ACHN (cell line): ENCODE results near the gene TNP2.

Experiments used
- DNase-seq: peaks from one replicate; pipeline ENCODE4 v3.0.0-alpha.2; 2015
- in situ Hi-C: cut with HindIII; loops from 2 replicates; pipeline ENCODE4 v1.10.0; 2017; ENCODE audit warnings: low sequenced_read_pairs, low pct_ligation_motif_present, low pct_unique_long_range_greater_than_20kb

The TNP2 gene

GRCh38 chr16:11280616-11281522, 11.7 kb upstream of the TNP2 start, which contains the start of gene PRM1:
Gene PRM1 (minus strand): TSS chr16:11281330. CDS start chr16:11281238, 92 bp downstream.
- no peak for DNase-seq
- in situ Hi-C loops, result no loop called here

- in situ Hi-C loops, result no loop called here
- no peak for DNase-seq
These were observed 9.8 kb upstream of the TNP2 start for GRCh38 chr16:11278681-11279628.

- no peak for DNase-seq
- in situ Hi-C loops, result no loop called here
These were observed 8.6 kb upstream of the TNP2 start for GRCh38 chr16:11277607-11278337.

DNA sequence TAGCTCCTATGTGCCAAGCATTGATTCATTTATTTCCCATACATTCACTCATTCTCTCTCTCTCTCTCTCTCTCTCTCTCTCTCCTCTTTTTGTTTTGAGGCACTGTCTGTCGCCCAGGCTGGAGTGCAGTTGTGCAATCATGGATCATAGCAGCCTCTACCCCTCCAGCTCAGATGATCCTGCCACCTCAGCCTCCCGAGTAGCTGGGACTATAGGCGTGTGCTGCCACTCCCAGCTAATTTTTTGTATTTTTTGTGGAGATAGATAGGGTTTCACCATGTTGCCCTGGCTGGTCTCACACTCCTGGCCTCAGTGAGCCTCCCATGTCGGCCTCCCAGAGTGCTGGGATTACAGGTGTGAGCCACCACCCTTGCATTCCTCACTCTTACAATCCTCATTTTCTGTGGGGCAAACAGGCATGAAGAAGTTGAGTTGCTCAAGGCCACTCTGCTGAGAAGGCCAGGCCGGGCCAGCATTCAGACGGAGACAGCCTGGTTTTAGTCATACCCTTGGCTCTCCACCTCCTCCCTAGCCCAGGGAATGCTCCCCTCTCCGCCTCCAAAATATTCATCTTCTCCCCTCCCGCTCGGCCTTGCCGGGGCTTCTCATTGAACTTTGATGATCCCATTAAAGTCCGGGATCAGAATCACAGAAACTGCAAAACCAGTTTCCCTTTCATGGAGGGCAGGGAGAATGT, 7.9 kb upstream of the TNP2 start:
- no peak for DNase-seq
- in situ Hi-C loops, result no loop called here

- no peak for DNase-seq
- in situ Hi-C loops, result no loop called here
These were observed 7.2 kb upstream of the TNP2 start, which contains the start of gene PRM2 for GRCh38 chr16:11276143-11276895. Gene PRM2 (minus strand): TSS chr16:11276480. CDS start chr16:11276370, 110 bp downstream.

DNA sequence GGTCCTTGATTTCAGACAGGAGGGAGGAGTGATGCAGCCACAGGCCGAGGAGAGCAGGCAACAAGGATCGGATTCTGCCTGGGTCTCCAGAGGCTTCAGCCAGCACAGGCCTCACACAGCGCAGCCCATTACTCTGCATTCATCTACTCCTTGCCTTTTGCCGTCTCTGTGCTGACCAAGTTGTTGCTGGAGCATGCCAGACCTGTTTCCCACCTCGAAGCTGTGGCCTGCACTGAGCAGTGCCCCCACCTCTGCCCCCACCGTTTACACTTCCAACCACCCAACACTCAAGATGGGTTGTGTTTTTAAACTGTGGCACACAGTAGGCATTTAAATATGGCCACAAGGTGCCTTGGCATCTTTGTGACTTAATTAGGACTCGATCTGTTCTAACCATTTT, 5.8 kb upstream of the TNP2 start:
- DNase-seq, result no peak
- in situ Hi-C loops, result no loop called here

GRCh38 chr16:11273721-11274324, 4.7 kb upstream of the TNP2 start:
- no peak for DNase-seq
- in situ Hi-C loops, result no loop called here

- no peak for DNase-seq
- in situ Hi-C loops, result no loop called here
These were observed 4.0 kb upstream of the TNP2 start, which contains the start of gene PRM3 for GRCh38 chr16:11272921-11273720. Gene PRM3 (minus strand): TSS chr16:11273629. CDS start chr16:11273595, 34 bp downstream.

DNA sequence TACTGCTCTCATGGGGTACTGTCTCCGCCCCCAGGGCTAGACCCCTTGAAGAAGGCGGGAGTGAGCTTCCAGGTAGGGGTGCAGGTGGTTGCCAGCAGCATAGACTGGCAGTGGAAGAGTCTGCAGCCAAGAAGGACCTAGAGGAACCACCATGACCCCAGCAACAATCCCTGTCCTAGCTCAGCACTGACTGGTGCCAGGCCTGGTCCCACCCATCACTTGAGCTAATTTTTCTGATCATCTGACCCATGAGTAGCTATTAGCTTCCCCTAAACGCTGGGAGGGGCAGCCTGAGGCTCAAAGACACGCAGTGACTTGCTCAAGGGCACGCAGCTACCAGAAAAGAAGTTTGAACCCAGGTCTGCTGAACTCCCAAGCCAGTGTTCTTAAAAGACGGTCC, 3.4 kb upstream of the TNP2 start:
- in situ Hi-C loops, result no loop called here
- DNase-seq, result no peak

DNA sequence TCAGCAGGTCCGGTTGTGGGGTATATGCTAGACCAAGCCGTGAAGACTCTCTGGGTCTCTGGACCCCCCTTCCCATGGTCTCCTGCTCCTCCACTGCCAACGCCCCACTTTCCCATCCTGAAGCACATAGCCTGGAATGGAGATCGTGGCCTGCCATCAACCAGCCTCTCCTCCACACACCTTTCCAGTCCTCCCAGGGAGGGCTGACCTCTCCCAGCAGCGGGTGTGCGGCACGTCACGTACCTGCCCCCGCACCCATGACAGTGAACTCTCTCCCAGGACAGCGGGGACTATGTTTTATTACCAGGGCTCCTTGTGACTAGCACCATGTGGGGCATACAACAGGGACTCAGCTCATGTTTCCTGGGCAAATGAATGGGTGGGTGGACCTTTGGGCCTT, 2.5 kb upstream of the TNP2 start:
- DNase-seq, result no peak
- in situ Hi-C loops, result no loop called here

DNA sequence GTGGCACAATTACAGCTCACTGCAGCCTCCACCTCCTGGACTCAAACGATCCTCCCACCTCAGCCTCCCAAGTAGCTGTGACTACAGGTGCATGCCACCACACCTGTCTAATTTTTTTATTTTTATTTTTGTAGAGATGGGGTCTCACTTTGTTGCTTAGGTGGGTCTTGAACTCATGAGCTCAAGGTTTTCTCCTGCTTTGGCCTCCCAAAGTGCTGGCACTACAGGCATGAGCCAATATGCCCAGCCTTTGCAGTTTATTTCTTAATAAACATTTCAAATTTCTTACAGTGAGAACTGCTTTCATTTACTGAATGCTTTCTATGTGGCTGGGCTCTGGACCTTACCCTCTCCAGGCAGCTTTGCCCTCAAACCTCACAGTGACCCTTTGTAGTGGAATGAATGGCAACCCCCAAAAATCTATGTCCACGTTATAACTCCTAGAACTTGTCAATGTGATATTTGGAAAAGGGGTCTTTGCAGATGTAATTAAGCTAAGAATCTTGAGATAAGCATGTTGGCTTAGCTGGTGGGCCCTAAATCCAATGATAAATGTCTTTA, 1.6 kb upstream of the TNP2 start:
- in situ Hi-C loops, result no loop called here
- no peak for DNase-seq

DNA sequence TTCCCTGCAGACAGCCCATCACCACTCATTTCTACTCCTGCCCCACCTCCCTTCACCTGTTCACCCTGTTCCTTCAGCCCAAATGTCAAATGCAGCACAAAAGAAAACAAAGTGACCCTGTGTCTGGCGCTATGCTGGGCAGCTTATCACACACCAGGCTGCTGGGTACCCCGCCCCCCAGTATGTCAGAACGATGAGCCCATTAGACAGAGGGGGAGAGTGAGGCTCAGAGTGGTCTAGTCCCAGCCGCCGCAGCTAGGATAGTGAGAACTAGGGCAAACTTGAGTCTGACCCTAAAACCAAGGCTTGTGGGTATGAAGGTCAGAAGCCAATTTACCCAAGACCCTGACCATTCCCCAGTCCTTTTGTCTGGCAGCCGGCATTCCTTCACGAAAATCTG, 4.0 kb downstream of the TNP2 start:
- no peak for DNase-seq
- in situ Hi-C loops, result no loop called here

GRCh38 chr16:11264155-11264832, 4.8 kb downstream of the TNP2 start:
- in situ Hi-C loops, result no loop called here
- no peak for DNase-seq

DNA sequence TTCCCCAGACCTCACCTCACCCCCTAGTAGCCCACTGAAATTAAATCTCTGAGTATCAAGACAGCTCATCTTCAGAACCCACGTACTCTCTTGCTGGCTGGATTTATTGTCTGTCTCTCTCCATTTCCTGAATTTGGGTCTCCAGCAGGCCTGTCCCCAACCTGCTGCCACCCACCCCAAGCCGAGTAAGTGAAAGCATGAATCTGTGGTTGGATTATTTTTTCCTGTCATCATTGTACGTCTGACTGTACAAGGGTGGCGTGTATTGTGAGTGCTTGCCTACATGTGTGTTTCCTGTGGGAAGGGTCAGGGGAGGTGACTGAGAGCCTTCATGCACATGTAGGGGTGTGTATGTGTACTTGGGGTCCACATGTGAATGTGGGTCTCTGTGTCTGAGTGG, 5.4 kb downstream of the TNP2 start:
- DNase-seq, result no peak
- in situ Hi-C loops, result no loop called here

DNA sequence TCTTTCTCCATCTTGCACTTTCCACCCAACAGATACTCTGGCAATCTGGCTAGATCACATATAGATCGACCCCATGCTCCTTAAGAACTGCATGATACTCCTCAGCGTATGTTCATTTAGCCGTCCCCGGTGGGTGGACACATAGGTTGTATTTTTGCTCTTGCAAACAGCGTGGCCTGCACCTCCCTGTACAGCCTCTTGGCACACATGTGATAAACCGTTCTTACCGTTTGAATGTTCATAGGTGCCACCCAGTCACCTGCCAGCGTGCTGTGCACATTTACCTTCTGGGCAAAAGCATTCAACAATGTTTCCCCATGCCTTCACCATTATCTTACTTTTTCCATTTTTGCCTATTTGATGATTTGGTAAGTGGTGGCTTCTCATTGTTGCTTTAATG, 6.2 kb downstream of the TNP2 start:
- DNase-seq, result no peak
- in situ Hi-C loops, result no loop called here

GRCh38 chr16:11260596-11260966, 8.5 kb downstream of the TNP2 start:
- DNase-seq, result no peak
- in situ Hi-C loops, result no loop called here
